ENCODE results near the gene NRTN. TPM values are rescaled to one million over a fixed set of nuclear protein-coding genes. Genes with fewer than 3 reads are reported as not detected.

Gene NRTN
- total RNA-seq, 6 donors from 2014 or later: 0.77 to 13.3 (median 4.5) TPM

GRCh38 chr19:5824751-5825150 lies 19.9 kb downstream of the NRTN start:
- WGBS, 2 donors: 91 to 93% methylated on average over 10 of the region's 10 CpGs
- no peak overlapping the region for H3K27ac ChIP-seq
- H3K9me3 ChIP-seq: no peaks in the 10 kb centered on the region
- peaks cover 7 to 41% (median 19%) of the 10 kb centered on the region in 4 donors for H3K4me1 ChIP-seq
- H3K27me3 ChIP-seq: peaks cover 0 to 7% (median 3%) of the 10 kb centered on the region in 4 donors
- no peak overlapping the region for H3K4me3 ChIP-seq
- no peaks in the 10 kb centered on the region for H3K36me3 ChIP-seq
- TF ChIP-seq POLR2AphosphoS5 (IDR thresholded peaks at IDR 0.05) (no peak), POLR2A (IDR thresholded peaks at IDR 0.05) (no peak), EP300 (IDR thresholded peaks at IDR 0.05) (no peak), CTCF (IDR thresholded peaks at IDR 0.05) (no peak)
- DNase-seq (no peak), ATAC-seq (ENCODE audit: low FRiP score in 2 of 2) (no peak)

- H3K4me1 ChIP-seq: peaks cover 7 to 41% (median 19%) of the 10 kb centered on the region in 4 donors
- 93 to 95% methylated on average over 12 to 21 of the region's 21 CpGs for WGBS, 2 donors
- H3K27me3 ChIP-seq: peaks cover 0 to 7% (median 3%) of the 10 kb centered on the region in 4 donors
- DNase-seq (peak in 1 of 2 donors; percentile 84), ATAC-seq (ENCODE audit: low FRiP score in 2 of 2) (no peak)
- no peak overlapping the region for H3K27ac ChIP-seq
- H3K4me3 ChIP-seq: no peak overlapping the region
- H3K36me3 ChIP-seq: no peaks in the 10 kb centered on the region
- TF ChIP-seq EP300 (IDR thresholded peaks at IDR 0.05) (no peak), POLR2A (IDR thresholded peaks at IDR 0.05) (no peak), POLR2AphosphoS5 (IDR thresholded peaks at IDR 0.05) (no peak), CTCF (IDR thresholded peaks at IDR 0.05) (no peak)
- no peaks in the 10 kb centered on the region for H3K9me3 ChIP-seq
Observed at GRCh38 chr19:5825178-5825577, 20.3 kb downstream of the NRTN start.

- 26 to 35% methylated on average over 8 to 21 of the region's 24 CpGs for WGBS, 2 donors
- Histone ChIP-seq H3K27me3 (peaks cover 0 to 7% (median 3%) of the 10 kb centered on the region in 4 donors), H3K4me3 (peak overlapping the region in 1 of 4 donors; percentile 54), H3K9me3 (no peaks in the 10 kb centered on the region), H3K4me1 (peaks cover 7 to 40% (median 19%) of the 10 kb centered on the region in 4 donors), H3K36me3 (no peaks in the 10 kb centered on the region), H3K27ac (peak overlapping the region in 1 of 4 donors; percentile 39)
- ATAC-seq (ENCODE audit: low FRiP score in 2 of 2) (no peak), DNase-seq (peak in 1 of 2 donors; percentile 77)
- TF ChIP-seq CTCF (IDR thresholded peaks at IDR 0.05): peak in 2 of 6 experiments; percentile 8 to 36
- no peak for TF ChIP-seq POLR2A (IDR thresholded peaks at IDR 0.05)
Observed at GRCh38 chr19:5826531-5827341, 21.9 kb downstream of the NRTN start.

GRCh38 chr19:5827342-5827890 lies 22.5 kb downstream of the NRTN start:
- H3K36me3 ChIP-seq: no peaks in the 10 kb centered on the region
- TF ChIP-seq POLR2AphosphoS5 (IDR thresholded peaks at IDR 0.05) (no peak), EP300 (IDR thresholded peaks at IDR 0.05) (no peak), POLR2A (IDR thresholded peaks at IDR 0.05) (no peak), CTCF (IDR thresholded peaks at IDR 0.05) (peak in 1 of 6 experiments; percentile 6)
- peak overlapping the region; percentile 39 to 82 (median 62) for H3K27ac ChIP-seq
- peak overlapping the region in 3 of 4 donors; percentile 48 to 54 (median 50) for H3K4me3 ChIP-seq
- DNase-seq (no peak), ATAC-seq (ENCODE audit: low FRiP score in 2 of 2) (no peak)
- H3K27me3 ChIP-seq: peaks cover 0 to 7% (median 3%) of the 10 kb centered on the region in 4 donors
- H3K9me3 ChIP-seq: no peaks in the 10 kb centered on the region
- WGBS, 2 donors: 30 to 48% methylated on average over 13 to 20 of the region's 37 CpGs
- peaks cover 7 to 33% (median 17%) of the 10 kb centered on the region in 4 donors for H3K4me1 ChIP-seq
